OCI-LY3 (cell line): ENCODE measurements around the gene RAC3.

Experiments
- H2AFZ ChIP-seq: fragments of 200-600, 300-600 bp; shearing (Covaris generic); 2 replicates; pipeline ENCODE4 v1.6.0; 2014; ENCODE audit warnings: antibody characterized with exemption, low read depth, low read length
- H3K27ac ChIP-seq: fragments of 200-600, 300-600 bp; sonication (generic); 2 replicates; pipeline ENCODE4 v1.5.1; 2014; ENCODE audit warnings: mild to moderate bottlenecking, low read length, moderate library complexity, mixed read lengths
- H3K27me3 ChIP-seq: fragments of 200-600, 300-600 bp; sonication (generic); 2 replicates; pipeline ENCODE4 v1.6.1; 2014; ENCODE audit warnings: low read depth, low read length, mixed read lengths
- H3K36me3 ChIP-seq: fragments of 200-600, 300-600 bp; sonication (generic); replicated peaks from 2 replicates; pipeline ENCODE3; 2014; ENCODE audit warnings: low read depth, low read length, mixed read lengths
- H3K4me1 ChIP-seq: fragments of 300-600, 200-600 bp; sonication (generic); 2 replicates; pipeline ENCODE4 v1.6.1; 2014; ENCODE audit warnings: low read length, mixed read lengths
- H3K4me2 ChIP-seq: fragments of 200-600, 300-600 bp; sonication (generic); 2 replicates; pipeline ENCODE4 v1.6.1; 2014; ENCODE audit warnings: low read length, mixed read lengths
- H3K4me3 ChIP-seq: fragments of 300-600, 200-600 bp; sonication (generic); 2 replicates; pipeline ENCODE4 v1.5.1; 2014; ENCODE audit warnings: antibody characterized with exemption, mild to moderate bottlenecking, low read length, moderate library complexity
- H3K79me2 ChIP-seq: fragments of 300-600, 200-600 bp; shearing (Covaris generic); 2 replicates; pipeline ENCODE4 v1.6.1; 2014; ENCODE audit warnings: mild to moderate bottlenecking, low read length, mixed read lengths
- H3K9ac ChIP-seq: fragments of 300-600, 200-600 bp; shearing (Covaris generic); 2 replicates; pipeline ENCODE4 v1.6.0; 2014; ENCODE audit warnings: mild to moderate bottlenecking, low read length, moderate library complexity
- H3K9me3 ChIP-seq: fragments of 200-600, 300-600 bp; shearing (Covaris generic); 2 replicates; pipeline ENCODE4 v1.6.1; 2014; ENCODE audit warnings: low read length, mixed read lengths; ENCODE audit not compliant: insufficient read depth
- H4K20me1 ChIP-seq: fragments of 200-600, 300-600 bp; sonication (generic); 2 replicates; pipeline ENCODE4 v1.6.1; 2016; ENCODE audit warnings: low read length, mixed read lengths; ENCODE audit not compliant: insufficient read depth
- CTCF ChIP-seq: fragments of 200-600, 300-600 bp; sonication (generic); IDR thresholded peaks from 2 replicates; pipeline ENCODE4 v1.5.1; 2014; ENCODE audit warnings: antibody characterized with exemption, low read length, low read depth
- EZH2phosphoT487 ChIP-seq: fragments of 200-600 bp; shearing (Covaris generic); IDR thresholded peaks from 2 replicates; pipeline ENCODE4 v1.6.1; 2018; ENCODE audit warnings: antibody characterized with exemption, mixed run types, low read depth

The RAC3 gene

DNA sequence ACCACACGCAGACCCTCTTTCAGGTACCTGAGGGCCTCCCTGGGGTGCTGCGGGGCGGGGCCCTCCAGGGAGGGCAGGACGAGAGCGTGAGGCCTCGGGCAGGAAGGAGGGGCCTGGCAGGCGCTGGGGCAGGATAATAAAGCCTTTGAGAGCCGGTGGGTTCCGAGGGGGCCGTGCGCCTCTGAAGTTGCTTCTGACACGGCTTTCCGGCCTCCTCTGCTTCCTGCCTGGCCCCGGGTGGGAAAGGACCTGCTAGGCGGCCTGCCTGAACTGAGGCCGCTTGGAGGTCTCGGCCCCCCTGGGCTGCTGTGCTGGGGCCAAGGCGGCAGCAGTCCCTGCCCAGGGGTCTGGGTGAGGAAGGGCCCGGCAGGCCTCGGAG is 19.2 kb upstream of the RAC3 start:
- no peaks in the 10 kb centered on the region for H3K79me2 ChIP-seq
- H4K20me1 ChIP-seq = no peaks in the 10 kb centered on the region
- no peak overlapping the region for H3K4me2 ChIP-seq
- no peaks in the 10 kb centered on the region for H3K36me3 ChIP-seq
- no peak overlapping the region for H3K9ac ChIP-seq
- 0 out of 2 replicates have a peak, but pooled peaks cover under 1% of the 10 kb centered on the region for H3K4me1 ChIP-seq
- no peak overlapping the region for H3K4me3 ChIP-seq
- no peak overlapping the region for H3K27ac ChIP-seq
- no peaks in the 10 kb centered on the region for H3K27me3 ChIP-seq
- no peaks in the 10 kb centered on the region for H3K9me3 ChIP-seq
- no peak for TF ChIP-seq CTCF
- TF ChIP-seq EZH2phosphoT487 = no peak
- no peak overlapping the region for H2AFZ ChIP-seq

- TF ChIP-seq CTCF = no peak
- no peak for TF ChIP-seq EZH2phosphoT487
- H3K27me3 ChIP-seq = no peaks in the 10 kb centered on the region
- no peaks in the 10 kb centered on the region for H4K20me1 ChIP-seq
- H3K4me3 ChIP-seq = no peak overlapping the region
- H3K9me3 ChIP-seq = no peaks in the 10 kb centered on the region
- no peak overlapping the region for H3K4me2 ChIP-seq
- H3K4me1 ChIP-seq = 0 out of 2 replicates have a peak, but pooled peaks cover 3% of the 10 kb centered on the region
- no peak overlapping the region for H3K27ac ChIP-seq
- no peak overlapping the region for H2AFZ ChIP-seq
- H3K79me2 ChIP-seq = no peaks in the 10 kb centered on the region
- no peaks in the 10 kb centered on the region for H3K36me3 ChIP-seq
- no peak overlapping the region for H3K9ac ChIP-seq
These were observed 18.7 kb upstream of the RAC3 start for GRCh38 chr17:82012640-82013295.

- Histone ChIP-seq H2AFZ (no peak overlapping the region), H3K4me2 (no peak overlapping the region), H3K4me1 (0 out of 2 replicates have a peak, but pooled peaks cover 3% of the 10 kb centered on the region), H4K20me1 (no peaks in the 10 kb centered on the region), H3K79me2 (no peaks in the 10 kb centered on the region), H3K27me3 (no peaks in the 10 kb centered on the region), H3K9ac (no peak overlapping the region), H3K27ac (no peak overlapping the region), H3K4me3 (no peak overlapping the region), H3K9me3 (no peaks in the 10 kb centered on the region), H3K36me3 (no peaks in the 10 kb centered on the region)
- TF ChIP-seq EZH2phosphoT487 = no peak
- TF ChIP-seq CTCF = no peak
These were observed 18.1 kb upstream of the RAC3 start for GRCh38 chr17:82013341-82013740.

DNA sequence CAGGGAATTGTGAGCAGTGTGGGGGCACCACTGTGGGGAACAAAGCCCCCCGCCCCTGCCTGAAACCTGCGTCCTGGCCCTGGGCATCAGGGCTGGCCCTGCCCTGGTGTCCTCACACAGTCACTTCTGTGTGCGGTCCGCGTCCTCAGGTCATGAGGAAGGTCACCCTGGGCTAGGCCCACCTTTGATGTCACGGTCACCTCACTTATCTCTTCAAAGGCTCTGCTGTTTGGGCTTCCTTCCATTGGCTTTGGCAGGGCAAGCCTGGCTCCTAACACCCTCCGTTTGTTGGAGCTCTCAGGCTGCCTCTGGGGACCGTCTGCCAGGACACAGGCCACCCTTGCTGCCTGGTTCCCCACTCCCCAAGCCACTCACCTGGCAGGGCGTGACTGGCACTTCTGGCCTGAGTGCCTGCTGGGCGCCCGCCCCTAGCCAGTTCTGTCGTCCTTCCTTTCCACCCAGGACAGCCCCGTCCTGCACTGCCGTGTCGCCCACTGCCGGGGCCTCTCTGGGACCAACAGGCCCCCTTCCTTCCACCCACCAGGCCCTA is 17.6 kb upstream of the RAC3 start:
- Histone ChIP-seq H3K27me3 (no peaks in the 10 kb centered on the region), H2AFZ (no peak overlapping the region), H3K79me2 (no peaks in the 10 kb centered on the region), H3K4me3 (no peak overlapping the region), H3K4me1 (0 out of 2 replicates have a peak, but pooled peaks cover 3% of the 10 kb centered on the region), H3K27ac (no peak overlapping the region), H4K20me1 (no peaks in the 10 kb centered on the region), H3K9ac (no peak overlapping the region), H3K9me3 (no peaks in the 10 kb centered on the region), H3K4me2 (no peak overlapping the region), H3K36me3 (no peaks in the 10 kb centered on the region)
- TF ChIP-seq EZH2phosphoT487 = no peak
- no peak for TF ChIP-seq CTCF
